Activated B cell treated with CpG ODN at 0.5 μM for 24 hours (primary cell): ENCODE measurements around the gene CYP26C1. TPM values are rescaled to one million over a fixed set of nuclear protein-coding genes. Genes with fewer than 3 reads are reported as not detected.

Experiments used
- ATAC-seq: fragments of 200-7000 bp; cut with Tn5 transposase; one replicate; pipeline ENCODE4 v1.10.0; 2021; ENCODE audit warnings: low read depth, mild to moderate bottlenecking, moderate library complexity
- CTCF ChIA-PET: fragments of 350-600 bp; sonication (Branson Sonifier 250); formaldehyde crosslinking; loops from one replicate; lab custom pipeline; 2021; ENCODE audit warnings: antibody characterized with exemption; lab: Charles Lee
- POLR2A ChIA-PET: fragments of 350-600 bp; sonication (Branson Sonifier 250); formaldehyde crosslinking; loops from one replicate; lab custom pipeline; 2021; ENCODE audit warnings: antibody characterized with exemption; lab: Charles Lee
- DNase-seq: peaks from one replicate; pipeline ENCODE4 v3.0.0; 2022
- H3K27ac Mint-ChIP-seq: one replicate; pipeline ENCODE4 v1.8.0; 2020; ENCODE audit warnings: mixed read lengths
- H3K27me3 Mint-ChIP-seq: one replicate; pipeline ENCODE4 v1.8.0; 2021; ENCODE audit warnings: mixed read lengths
- H3K36me3 Mint-ChIP-seq: one replicate; pipeline ENCODE4 v1.8.0; 2021; ENCODE audit warnings: low read depth, mixed read lengths
- H3K4me1 Mint-ChIP-seq: one replicate; pipeline ENCODE4 v1.8.0; 2021; ENCODE audit warnings: mixed read lengths
- H3K4me3 Mint-ChIP-seq: one replicate; pipeline ENCODE4 v1.8.0; 2020; ENCODE audit warnings: mild to moderate bottlenecking, mixed read lengths
- H3K9me3 Mint-ChIP-seq: one replicate; pipeline ENCODE4 v1.8.0; 2020; ENCODE audit warnings: mixed read lengths
- CTCF ChIP-seq: fragments of 200-600 bp; IDR thresholded peaks from one replicate; pipeline ENCODE4 v1.8.0; 2022; ENCODE audit warnings: antibody characterized with exemption, mild to moderate bottlenecking
- intact Hi-C: fragments of 100-400 bp; cut with micrococcal nuclease; formaldehyde crosslinking; loops from one replicate; pipeline ENCODE4 v1.15.1; 2024
- total RNA-seq: library from RNA; stranded (reverse); gene quantifications from 2 replicates; pipeline ENCODE4 v1.2.3, GENCODE V29; 2022

CYP26C1 gene
- total RNA-seq, 1 donor from 2014 or later = 0.24 TPM

DNA sequence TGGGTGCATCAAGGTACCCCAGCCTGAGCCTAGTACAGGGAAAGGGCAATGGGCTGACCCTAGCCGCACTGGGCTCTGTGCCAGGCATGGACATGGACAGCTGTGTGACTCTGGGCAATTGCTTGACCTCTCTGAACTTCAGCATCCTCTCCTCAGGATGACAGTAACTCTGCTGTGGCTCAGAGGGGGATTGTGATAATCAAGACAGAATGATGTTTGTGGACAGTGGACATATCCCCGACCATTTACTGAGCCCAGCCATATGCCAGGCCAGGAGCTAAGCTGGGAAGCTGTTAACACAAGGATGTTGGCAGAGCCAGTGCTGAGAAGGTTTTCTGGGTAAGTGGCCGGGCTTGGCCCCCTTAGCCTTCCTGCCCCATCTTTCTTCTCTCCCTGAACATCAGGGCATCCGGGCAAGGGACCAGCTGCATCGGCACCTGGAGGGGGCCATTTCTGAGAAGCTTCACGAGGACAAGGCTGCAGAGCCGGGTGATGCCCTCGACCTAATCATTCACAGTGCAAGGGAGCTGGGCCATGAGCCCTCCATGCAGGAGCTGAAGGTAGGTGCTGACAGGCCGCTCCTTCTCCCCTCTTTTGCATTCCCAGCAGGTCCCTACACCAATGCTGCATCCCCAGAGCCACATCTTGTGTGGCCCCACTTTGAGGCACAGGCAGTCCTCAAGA, 3.5 kb downstream of the CYP26C1 start:
- intact Hi-C loops = no loop called here
- Mint-ChIP-seq H3K4me3 (peak overlapping the region; percentile 56), H3K9me3 (no peaks in the 10 kb centered on the region), H3K4me1 (peaks cover 42% of the 10 kb centered on the region), H3K27ac (no peak overlapping the region), H3K36me3 (peaks cover 8% of the 10 kb centered on the region), H3K27me3 (peaks cover 64% of the 10 kb centered on the region)
- DNase-seq = no peak
- ATAC-seq = no peak
- no peak for TF ChIP-seq CTCF
- POLR2A ChIA-PET = no interaction called here
- CTCF ChIA-PET = no interaction called here

DNA sequence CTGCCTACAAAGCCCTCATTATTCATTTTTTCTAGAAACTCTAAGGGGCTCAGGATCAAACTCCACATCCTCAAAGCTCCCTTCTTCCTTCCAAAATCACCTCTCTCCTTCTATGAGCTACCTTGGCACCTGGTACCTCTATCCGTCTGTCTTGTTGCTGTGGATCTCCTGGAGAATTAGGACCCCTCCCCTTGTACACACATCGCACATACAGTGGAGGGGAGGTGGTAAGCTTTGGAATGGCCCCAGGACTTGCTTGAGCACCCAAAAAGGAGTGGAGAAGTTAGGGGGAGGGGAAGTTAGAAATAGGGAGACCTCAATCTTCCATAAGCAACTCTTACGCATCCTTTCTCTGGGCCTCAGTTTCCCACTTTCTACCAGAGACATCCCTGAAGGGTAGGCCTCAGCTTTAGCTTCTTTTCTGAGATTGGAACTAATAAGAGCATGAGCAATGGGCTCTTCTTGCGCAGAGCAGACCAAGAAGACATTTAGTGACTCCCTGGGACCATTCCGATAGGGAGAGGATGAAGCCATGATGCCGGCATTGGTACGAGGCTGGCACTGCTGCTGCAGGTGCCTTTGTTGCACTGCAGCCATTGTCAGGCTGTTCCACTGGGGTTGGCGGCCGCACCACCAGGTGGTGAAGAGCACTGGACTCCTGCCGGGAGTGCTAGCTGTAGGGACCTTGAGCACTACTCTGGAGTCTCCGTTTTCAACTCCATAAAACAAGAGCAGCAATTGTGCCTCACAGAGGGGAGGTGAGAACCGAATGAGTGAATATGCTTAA, 4.5 kb downstream of the CYP26C1 start:
- TF ChIP-seq CTCF = no peak
- POLR2A ChIA-PET = no interaction called here
- intact Hi-C loops = no loop called here
- H3K27me3 Mint-ChIP-seq = peaks cover 64% of the 10 kb centered on the region
- H3K4me1 Mint-ChIP-seq = peaks cover 35% of the 10 kb centered on the region
- ATAC-seq (no peak), DNase-seq (no peak)
- H3K4me3 Mint-ChIP-seq = no peak overlapping the region
- no peak overlapping the region for H3K27ac Mint-ChIP-seq
- CTCF ChIA-PET = no interaction called here
- no peaks in the 10 kb centered on the region for H3K36me3 Mint-ChIP-seq
- no peaks in the 10 kb centered on the region for H3K9me3 Mint-ChIP-seq

DNA sequence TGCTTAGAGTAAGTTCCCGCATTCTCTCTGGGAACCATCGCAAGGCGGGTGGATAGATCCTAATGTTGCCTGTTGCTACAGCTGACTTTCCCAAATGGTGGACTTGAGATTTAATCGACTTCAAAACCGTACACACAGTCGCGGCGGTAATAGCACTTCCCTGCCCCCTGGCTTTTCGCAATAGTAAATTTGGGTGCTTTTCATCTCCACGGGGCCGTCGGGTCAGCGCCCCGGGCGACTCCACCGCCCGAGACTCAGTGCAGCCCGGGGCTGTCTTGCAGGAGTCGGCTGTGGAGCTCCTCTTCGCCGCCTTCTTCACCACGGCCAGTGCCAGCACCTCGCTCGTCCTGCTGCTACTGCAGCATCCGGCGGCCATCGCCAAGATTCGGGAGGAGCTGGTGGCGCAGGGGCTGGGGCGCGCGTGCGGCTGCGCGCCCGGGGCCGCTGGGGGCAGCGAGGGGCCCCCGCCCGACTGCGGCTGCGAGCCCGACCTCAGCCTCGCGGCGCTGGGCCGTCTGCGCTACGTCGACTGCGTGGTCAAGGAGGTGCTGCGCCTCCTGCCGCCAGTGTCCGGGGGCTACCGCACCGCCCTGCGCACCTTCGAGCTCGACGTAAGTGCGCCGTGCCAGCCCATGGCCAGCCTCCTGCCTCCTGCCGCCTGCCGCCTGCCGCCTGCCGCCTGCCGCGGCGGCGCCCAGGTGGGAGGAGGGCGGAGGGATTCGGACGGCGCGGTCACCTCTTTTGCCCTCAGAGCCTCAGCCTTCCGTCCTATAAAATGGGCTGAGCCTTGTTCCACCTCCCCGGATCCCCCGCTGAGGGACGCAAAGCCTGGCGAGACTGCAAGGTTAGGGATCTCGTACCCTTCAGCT, 5.3 kb downstream of the CYP26C1 start:
- CTCF ChIA-PET = no interaction called here
- POLR2A ChIA-PET = no interaction called here
- ATAC-seq (no peak), DNase-seq (no peak)
- no peak overlapping the region for H3K4me3 Mint-ChIP-seq
- H3K27me3 Mint-ChIP-seq = peaks cover 71% of the 10 kb centered on the region
- peaks cover 34% of the 10 kb centered on the region for H3K4me1 Mint-ChIP-seq
- no peak overlapping the region for H3K27ac Mint-ChIP-seq
- no peaks in the 10 kb centered on the region for H3K9me3 Mint-ChIP-seq
- no peaks in the 10 kb centered on the region for H3K36me3 Mint-ChIP-seq
- intact Hi-C loops = no loop called here
- TF ChIP-seq CTCF = no peak

GRCh38 chr10:93066544-93066913, 5.9 kb downstream of the CYP26C1 start:
- DNase-seq (no peak), ATAC-seq (no peak)
- Mint-ChIP-seq H3K27me3 (peaks cover 71% of the 10 kb centered on the region), H3K4me3 (no peak overlapping the region), H3K9me3 (no peaks in the 10 kb centered on the region), H3K36me3 (no peaks in the 10 kb centered on the region), H3K27ac (no peak overlapping the region), H3K4me1 (peaks cover 34% of the 10 kb centered on the region)
- intact Hi-C loops = no loop called here
- ChIA-PET CTCF (no interaction called here), POLR2A (no interaction called here)
- TF ChIP-seq CTCF = no peak
